IPS DF 4.7 (cell line): ENCODE measurements around the gene SUMO1.

Source experiments
- DNase-seq: peaks from one replicate; pipeline ENCODE4 v3.0.0-alpha.2; 2013; ENCODE audit warnings: low spot score; ENCODE audit errors: extremely low read depth

SUMO1 gene

DNA sequence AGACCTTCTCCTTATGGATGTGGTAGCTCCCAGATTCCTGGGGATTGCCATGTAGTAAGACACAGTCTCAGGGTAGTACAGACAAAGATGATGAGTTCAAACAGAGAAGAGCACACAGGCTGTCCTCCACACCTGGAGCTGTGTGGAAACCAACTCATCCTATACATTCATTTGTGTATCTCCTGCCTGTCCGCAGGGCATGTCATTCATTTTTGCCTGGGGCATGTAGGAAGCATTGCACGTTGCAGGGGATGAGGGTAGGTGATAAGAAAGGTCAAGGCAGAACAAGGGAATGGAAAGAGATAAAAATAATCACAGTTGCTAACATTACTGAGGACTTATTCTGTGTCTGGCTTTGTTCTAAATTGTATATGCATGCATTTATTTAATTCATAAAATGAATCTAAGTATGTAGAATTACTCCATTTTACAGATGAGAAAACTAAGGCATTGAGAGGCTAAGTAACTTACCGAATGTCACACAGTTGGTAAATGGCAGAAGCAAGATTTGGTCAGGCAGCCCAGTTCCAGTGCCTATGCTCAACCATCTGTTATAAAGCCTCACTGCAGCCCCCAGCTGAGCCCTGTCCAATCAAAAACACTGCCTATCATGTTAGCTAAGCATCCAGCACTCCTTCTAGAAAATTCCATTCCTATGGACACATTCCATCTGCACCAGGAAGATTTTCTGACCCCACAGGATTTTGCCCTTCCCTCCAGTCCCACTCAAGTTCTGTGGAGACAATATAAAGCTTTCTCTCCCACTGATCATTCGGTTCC, 81.0 kb downstream of the SUMO1 start:
- DNase-seq, result no peak
